Measurements from ENCODE around the gene ARHGEF26.

ARHGEF26 gene

DNA sequence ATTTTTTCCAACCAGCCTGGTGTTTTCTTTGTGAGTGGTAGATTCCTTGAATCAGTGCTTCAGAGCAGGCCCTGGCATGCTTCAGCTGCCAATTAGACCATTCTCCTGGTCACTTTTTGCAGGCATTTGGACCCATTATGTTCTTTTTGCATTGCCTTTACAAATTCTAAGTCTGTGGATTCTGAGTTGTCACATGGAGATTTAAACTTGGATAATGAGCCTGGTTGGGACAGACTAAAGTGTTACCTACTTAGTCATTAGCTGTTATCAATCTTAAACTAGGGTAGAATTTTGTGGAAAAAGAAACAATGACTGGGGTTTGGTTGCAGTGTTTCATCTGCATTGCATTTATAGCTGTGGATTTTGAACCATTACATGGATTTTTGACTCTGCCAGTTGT lies 40.6 kb downstream of the ARHGEF26 start:
- no peak for DNase-seq (ENCODE audit: low spot score)

DNA sequence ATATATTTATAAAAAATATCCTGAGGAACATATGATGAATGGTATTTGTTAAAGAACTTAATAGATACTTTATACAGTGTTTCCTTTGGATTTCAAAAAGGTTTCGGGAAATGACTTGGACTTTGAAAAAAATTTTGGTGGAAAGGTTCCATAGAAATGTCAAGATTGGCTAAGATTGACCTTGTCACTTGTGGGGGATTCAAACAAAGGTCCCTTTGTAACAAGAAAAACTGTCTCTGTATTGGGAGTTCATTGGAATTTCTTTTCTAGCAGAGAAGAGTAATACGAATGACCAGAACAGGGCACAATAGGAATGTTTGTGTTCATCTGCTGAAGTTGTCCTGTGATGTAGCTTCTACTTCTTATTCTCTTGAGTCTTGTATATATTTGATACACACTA lies 43.2 kb downstream of the ARHGEF26 start:
- no peak for DNase-seq (ENCODE audit: low spot score)

DNA sequence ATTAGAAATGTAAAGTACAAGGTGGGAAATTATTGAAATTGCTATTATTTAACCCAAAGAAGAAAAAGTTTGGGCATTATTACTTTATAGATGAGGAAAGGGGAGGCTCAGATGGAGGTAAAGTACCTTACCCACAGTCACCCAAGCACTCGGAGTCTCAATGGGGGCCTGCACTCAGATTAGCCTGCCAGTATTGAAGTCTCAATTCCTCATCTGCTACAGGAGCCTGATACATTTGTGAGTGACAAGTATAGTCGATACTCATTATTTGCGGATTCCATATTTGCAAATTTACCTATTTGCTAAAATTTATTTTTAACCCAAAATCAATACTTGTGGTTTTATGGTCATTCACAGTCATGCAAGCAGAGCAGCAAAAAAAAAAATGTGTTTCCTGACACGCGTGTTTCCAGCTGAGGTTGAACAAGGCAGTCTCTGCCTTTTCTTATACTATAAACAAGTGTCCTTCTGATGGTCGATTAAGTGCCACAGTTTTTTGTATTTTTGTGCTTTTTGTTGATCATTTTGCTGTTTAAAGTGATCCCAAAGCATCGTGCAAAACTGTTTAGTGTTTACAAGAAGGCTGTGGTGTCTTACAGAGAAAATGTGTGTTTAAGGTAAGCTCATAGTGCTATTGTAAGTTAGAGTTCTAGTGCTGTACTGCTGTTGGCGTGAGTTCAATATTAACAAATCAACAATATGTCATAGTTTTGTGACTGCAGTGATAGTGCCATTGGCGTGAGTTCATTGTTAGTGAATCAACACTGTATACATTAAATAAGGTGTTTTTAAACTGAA lies 48.0 kb downstream of the ARHGEF26 start:
- DNase-seq (ENCODE audit: low spot score): no peak

DNA sequence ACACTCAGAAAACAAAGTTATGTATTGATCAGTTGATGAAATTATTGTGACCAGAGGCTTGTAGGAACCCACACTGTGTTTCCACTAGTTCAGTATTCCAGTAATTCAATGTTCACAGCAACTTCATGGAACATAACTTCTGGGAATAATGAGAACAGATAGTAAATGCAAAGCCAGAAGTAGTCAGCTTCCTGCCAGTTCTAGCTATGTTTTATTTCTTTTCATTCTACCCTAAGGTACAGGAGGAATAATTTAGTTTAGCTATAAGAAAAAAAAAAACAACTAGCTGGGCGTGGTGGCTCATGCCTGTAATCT lies 48.6 kb downstream of the ARHGEF26 start:
- DNase-seq (ENCODE audit: low spot score): no peak

DNA sequence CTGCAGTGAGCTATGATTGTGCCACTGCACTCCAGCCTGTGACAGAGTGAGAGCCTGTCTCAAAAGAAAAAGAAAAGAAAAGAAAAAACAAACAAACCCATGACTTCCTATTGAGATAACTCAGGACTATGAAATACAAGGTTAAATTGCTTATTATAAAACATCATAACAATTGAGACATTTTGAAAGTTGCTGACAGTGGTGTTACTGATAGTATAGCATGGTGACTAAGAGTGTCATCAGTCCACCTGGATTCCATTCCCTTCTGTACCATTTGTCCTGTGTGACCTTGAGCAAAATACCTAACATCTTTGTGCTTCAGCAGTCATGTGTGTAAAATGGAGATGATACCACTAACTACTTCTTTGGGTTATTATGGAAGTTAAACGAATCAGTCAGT lies 49.1 kb downstream of the ARHGEF26 start:
- no peak for DNase-seq (ENCODE audit: low spot score)

DNA sequence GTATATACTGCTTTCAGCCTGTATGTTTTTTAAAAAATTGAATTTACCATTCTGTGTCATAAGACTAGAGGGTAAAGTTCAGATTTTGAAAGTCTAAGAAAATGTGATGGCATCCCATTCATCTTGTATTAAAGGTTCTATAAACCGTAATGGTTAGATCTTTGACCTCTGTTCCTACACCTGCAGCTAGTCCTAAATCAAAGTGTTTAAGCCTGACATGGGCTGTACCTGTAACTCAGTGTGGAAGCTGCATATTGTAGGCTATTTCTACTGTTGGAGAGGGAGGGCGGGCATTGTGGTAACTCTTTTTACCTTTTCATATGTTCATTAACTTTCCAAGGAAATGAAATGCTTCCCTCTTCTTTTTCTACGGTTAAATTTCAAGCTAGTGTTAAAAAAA lies 53.9 kb downstream of the ARHGEF26 start:
- DNase-seq (ENCODE audit: low spot score): no peak

DNA sequence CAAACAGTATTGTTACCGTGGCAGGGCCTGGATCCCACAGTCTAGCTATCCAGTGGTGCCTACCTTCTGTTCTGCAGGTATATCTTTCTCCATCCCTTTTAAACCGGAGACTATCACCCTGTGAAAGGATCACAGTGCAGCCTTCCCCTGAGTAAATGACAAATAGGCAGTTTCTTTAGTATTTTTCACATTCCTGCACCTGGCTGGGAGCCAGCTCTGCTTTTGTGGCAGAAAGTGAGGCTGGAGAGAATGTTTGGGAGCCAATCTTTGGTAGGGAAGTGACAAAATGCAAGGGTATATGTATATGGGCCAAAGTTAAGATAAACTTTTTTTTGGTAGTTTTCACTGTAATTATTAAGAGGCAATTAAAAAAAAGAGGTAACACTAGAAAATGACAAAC lies 54.8 kb downstream of the ARHGEF26 start:
- DNase-seq (ENCODE audit: low spot score): no peak

DNA sequence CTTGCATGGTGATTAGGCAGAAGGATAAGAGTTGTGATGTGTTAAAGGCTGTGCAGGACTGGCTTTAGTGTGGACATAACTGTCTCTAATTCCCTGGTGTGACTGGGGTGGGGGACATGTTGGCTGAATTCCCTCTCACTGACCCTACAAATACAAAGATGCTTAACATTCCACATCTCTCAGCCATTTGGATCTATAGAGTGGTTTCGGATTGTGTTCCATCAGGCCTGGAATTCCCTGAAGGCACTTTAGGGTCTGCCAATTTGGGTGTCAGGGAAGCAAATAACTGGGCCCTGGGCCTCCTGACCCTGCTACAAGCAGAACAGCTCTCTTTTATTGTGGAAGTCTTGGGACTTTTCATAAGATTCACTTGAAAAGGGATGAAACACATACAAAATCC lies 56.2 kb downstream of the ARHGEF26 start:
- DNase-seq (ENCODE audit: low spot score): no peak

DNA sequence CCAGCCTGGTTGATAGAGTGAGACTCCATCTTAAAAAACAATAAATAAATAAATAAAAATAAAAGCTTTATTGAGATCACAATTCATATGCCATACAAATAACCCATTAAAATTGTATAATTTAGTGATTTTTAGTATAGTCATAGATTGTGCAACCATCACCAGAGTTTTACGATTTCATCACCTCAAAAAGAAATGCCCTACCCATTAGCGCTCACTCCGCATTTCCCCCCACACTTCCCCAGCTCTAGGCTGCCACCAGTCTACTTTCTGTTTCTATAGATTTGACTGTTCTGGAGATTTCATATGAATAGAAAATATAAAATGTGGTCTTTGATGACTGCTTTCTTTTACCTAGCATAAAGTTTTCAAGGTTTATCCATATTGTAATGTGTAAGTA lies 57.0 kb downstream of the ARHGEF26 start:
- no peak for DNase-seq (ENCODE audit: low spot score)

DNA sequence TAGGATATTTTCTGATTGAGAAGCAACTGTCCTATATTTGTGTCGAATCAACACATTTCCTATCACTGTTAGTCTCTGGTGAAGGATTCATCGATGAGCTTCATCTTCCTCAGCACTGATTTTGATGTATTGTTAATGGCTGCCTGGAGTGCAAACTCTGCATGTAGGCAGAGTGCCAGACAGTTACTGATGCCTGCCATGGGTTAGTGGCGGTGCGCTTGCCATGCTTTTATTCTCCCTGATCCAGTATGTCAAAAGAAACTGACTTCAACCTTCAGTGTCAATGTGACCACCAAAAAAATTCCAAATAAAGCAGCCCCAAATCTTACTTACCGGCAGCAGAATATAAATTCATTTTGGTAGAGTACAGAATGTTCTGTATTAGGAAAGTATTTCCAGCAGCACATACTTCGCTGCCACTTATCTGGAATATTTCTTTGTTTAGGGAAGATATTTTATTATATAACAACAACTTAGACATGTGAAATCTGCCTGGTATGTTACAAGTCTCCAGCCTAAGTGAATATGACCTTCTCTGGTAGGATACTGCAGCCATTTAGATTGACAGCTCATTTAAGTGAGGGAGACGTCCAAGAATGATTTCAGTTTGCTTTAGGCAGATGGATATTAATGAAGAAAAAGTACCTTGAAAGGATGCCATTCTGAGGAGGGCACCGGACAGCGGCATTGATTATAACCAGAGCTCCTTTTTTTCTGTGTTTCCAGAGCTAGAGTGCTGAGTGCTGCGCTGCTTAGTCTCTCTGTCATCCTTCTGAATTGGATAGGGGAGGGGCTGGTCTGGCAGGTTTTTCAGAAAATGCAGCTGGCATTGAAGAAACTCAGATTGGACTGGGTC lies 59.9 kb downstream of the ARHGEF26 start:
- no peak for DNase-seq (ENCODE audit: low spot score)

DNA sequence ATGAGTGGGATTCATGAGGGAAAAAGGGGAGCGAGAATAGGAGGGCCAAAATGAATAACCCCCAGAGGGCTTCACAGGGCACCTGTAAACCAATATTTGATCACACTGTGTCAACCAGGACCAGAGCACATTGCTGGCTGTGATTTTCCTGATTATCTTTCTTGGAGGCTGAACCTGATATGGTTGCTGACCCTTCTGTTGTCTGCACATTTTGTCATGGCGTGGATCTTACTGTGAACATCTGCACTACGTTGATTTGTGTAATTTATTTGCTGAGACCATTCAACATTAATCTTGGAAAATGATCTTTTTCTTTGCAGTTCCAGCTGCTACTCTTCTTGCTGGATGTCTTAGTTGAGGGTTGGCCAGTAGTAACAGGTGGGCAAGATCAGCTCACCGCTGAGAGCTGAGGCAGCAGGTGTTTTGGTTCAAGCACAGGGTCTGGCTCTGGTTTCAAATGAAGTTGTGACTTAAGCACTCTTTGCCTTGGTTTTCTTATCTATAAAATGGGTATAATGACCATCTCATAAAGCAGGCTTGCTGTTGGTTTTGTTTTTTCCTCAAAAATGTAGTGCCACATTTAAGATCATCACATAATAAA lies 61.2 kb downstream of the ARHGEF26 start:
- no peak for DNase-seq (ENCODE audit: low spot score)

DNA sequence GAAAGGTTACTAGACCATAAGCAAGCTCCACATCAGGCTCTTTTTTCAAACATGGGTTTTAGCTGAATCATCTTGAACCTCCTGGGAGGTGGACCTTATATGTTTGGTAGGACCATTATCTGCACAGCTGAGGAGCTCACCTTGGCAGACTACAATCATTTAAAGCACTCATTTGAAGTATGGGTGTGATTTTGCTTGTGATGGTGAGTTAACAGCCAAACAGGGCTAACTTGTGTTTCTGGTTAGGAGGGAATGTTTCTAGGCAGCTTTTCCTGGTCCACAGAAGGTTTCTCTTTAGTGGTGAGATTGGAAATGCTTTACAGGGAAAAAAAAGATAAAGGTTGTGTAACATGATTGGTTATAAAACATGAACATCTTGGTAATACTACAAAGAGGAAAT lies 61.8 kb downstream of the ARHGEF26 start:
- DNase-seq (ENCODE audit: low spot score): no peak

DNA sequence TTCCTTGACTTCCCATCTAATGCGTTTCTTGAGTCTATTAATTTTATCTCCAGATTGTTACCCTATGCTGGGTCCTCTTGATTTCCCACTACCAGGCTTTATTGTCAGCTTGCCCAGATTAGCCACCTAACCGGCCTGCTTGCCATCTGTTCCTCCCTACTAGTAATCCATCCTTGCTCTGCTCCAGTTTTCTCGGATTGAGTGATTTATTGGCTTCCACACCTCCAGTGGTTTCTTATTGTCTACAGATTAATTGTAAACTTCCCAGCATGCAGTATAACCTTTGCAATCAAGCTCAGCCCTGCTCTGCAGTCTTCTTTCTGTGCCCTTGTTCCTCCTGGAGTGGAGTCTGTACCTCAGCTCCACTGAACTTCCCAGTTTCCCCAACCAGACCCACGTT lies 63.4 kb downstream of the ARHGEF26 start:
- no peak for DNase-seq (ENCODE audit: low spot score)

DNA sequence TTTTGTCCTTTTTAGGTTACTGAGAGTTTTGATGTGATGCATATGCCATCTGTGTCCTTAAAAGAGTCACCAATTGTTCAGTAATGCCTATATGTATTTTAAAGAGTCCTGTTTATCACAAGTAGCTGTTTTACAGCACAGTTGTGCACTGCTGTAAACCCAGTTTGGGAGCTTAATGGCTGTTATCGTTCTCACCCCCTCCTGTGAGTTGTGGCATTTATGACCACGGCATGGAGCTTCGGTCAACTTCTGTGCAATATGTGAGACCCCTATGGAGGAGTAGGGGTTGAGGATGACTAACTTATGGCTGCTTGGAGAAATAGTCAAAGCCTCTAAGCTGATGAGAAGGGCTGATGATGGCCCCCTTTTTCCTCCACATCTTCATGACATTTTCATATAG lies 67.2 kb downstream of the ARHGEF26 start:
- no peak for DNase-seq (ENCODE audit: low spot score)

DNA sequence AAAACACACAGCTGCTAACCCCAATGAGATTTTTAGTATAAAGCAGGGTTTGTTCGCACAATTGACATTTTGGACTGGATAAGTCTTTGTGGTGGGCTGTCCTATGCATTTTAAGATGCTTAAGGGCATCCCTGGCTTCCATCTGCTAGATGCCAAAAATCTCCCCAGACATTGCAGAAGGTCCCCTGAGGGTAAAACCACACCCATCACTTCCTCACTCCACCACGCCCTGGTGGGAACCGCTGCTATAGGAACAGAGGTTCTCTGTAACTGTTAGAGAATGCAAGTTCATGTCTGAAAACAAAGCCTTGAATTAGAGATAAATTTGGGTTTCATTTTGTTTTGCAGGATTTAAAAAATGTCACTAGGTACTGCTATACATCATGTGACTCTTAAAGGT lies 67.7 kb downstream of the ARHGEF26 start:
- DNase-seq (ENCODE audit: low spot score): no peak

DNA sequence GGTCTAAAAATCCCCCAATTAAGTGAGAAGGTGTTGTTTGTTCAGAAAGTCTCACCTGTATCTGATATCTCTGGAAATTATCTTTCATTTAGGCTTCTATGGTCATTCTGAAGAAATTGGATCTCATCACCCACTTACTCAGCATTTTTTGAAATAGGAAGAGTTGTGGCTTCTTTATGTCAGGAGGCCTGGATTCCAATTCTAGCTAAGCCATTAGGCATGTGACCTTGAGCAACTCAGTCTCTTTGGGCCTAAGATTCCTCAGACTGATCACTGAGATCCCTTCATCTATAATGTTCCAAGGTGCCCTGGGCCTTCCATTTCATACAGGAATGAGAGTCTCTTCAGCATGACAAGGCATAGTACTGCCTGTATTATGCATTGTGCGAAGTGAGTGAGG lies 70.3 kb downstream of the ARHGEF26 start:
- no peak for DNase-seq (ENCODE audit: low spot score)

DNA sequence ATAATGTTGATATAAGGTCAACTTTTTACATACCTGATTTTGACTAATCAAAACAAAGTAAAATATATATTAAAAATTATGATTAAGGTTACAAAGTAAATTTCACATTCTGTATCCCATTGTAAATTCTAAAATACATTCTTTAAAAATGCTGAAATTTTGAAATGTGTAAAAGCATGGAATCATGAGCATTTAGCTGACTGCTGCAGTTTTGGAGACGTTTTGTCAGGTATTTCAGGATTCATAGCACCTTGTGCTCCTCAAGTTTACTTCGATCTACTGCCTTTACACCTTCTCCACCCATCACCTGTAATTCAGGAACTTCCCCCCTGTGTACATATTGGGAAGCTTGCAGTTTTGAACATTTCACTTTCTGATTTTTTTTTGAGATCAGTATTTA lies 71.0 kb downstream of the ARHGEF26 start:
- no peak for DNase-seq (ENCODE audit: low spot score)

DNA sequence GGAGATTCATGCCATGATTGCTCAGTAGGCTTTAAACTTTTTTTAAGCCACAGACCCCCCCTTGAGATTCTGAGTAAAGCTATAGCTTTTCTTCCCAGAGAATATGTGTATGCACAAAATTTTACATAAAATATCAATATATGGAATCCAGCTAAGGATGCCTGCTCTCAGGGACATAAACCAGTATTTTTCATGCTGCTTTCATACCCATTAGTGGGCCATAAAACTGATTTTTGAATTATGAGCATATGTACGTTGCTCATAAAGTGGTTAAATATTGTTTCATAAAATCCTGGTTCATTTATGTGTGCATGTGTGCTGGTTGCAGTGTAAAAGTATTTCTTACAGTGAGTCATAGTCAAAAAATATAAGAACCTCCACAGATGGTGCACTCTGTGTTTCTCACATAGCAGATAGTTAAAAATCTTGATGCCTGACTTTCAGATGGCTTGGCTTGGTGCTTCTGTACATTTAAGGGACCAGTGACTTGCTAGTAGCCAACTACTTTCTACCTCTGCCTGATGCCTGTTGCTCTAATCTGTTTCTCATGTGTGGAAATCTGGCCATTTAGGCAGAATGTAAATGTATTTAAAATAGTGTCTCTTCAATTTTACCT lies 71.9 kb downstream of the ARHGEF26 start:
- DNase-seq (ENCODE audit: low spot score): no peak

DNA sequence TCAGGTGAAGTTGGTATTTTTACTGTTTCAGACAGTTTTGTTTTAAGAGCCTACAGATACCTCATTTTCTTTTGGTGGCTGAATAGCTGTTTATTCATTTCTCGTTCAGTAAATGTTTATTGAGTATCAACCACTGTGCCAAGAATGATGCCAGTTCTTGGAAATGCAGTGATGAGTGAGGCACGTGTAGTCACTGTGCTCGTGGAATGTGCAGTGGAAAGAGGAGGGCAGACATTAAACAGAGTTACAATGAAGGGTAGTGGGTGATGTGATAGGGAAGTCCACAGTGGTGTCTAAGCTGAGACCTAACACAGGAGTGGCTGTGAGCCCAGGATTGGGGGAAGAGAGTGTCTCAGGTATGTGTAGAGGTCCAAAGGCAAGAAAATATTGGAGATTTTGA lies 73.7 kb downstream of the ARHGEF26 start:
- DNase-seq (ENCODE audit: low spot score): no peak

DNA sequence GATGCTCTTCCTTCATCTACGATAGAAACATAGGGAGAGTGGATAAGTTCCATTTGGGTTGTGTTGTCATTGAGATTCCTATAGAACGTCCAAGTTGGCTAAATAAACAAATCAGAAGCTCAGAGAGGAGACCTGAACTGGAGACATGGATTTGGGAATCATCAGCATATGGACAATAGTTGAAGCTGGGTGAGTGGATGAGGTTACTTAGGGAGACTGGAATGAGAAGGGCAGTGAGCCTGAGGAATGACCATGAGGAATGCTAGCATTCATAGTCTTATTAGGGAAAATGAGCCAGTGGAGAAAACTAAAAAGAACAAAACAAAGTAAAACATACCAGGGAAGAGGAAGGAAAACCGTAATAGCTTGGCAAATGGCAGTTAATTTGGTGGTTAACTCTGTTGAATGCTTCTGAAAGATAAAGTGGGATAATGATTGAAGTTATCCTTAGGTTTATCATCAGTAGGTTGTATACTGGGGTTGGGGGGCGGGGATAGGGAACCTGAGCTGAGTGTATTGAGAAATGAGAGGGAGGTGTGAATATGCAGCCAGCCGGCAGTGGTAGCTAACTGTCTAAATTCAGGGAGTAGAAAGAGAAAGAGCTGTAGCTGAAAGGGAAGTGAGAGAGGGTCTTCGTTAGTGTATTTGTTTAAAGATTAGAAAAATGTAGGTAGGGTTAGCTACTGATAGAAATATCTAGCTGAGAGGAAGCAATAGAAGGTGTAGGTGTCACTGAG lies 74.6 kb downstream of the ARHGEF26 start:
- no peak for DNase-seq (ENCODE audit: low spot score)

DNA sequence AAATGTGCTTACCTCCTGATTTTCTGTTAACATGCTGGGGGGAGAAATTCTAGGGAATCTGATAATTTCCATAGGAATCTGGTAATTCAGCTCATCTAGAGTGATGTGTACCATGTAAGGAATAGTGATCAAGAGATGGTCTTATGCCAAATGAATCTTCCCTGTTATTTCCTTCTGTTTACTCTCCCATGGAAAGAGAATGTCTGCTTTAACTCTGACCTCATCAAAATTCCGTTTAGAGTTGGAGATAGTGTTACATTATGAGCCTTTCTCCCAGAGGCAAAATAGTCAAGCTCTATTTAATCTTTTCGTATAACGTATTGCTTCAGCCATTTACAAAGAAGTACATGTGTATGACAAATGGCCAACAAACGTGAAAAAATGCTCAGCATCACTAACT lies 76.6 kb downstream of the ARHGEF26 start:
- no peak for DNase-seq (ENCODE audit: low spot score)

DNA sequence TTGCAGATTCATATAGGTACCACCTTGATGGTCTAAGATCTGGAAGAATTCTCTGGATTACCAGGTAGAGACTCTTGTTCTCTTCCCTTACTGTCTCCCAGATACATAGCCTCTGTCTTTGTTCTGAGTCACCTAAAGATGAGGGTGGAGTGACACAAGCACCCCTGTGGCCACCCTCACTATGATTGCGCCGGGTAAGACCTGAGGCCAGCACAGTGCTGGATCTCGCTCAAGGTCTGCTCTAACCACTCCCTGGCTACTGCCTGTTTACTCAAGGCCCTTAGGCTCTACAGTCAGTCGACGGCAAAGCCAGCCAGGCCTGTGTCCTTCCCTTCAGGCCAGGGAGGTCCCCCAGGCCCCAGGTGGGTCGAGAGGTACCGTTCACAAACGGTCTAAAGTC lies 88.3 kb downstream of the ARHGEF26 start:
- DNase-seq (ENCODE audit: low spot score): no peak
